H1 (cell line): Measurements from ENCODE around the gene MEX3C. TPM values are rescaled to one million over a fixed set of nuclear protein-coding genes. Genes with fewer than 3 reads are reported as not detected.

Source experiments
- CTCF ChIA-PET: fragments of 300-600 bp; sonication (Branson Sonifier 250); formaldehyde crosslinking; loops from one replicate; lab custom pipeline; 2021; ENCODE audit not compliant: partially characterized antibody; lab: Charles Lee
- POLR2A ChIA-PET: fragments of 300-600 bp; sonication (Branson Sonifier 250); formaldehyde crosslinking; loops from one replicate; lab custom pipeline; 2021; ENCODE audit warnings: inconsistent platforms; ENCODE audit not compliant: partially characterized antibody; lab: Charles Lee
- DNase-seq, 2 experiments: peaks; one replicate each; pipeline versions ENCODE4 v3.0.0 to v3.0.0-alpha.2; 2010 to 2022; ENCODE audit warnings: low spot score in 2 of 2, low read depth in 1 of 2, mixed read lengths in 1 of 2
- FAIRE-seq: peaks from 2 replicates; lab custom pipeline; 2011; peaks lifted over from hg19 to GRCh38; lab: Jason Lieb, UNC
- H2AFZ ChIP-seq: 2 replicates; pipeline ENCODE4 v1.8.1; 2012; ENCODE audit warnings: low read length, inconsistent platforms
- H2AK5ac ChIP-seq: 2 replicates; pipeline ENCODE4 v1.6.1; 2013; ENCODE audit warnings: low read depth, low read length
- H2BK120ac ChIP-seq: replicated peaks from 2 replicates; pipeline ENCODE3; 2013; ENCODE audit warnings: low read depth, low read length, inconsistent platforms
- H2BK12ac ChIP-seq: 2 replicates; pipeline ENCODE4 v1.6.1; 2013; ENCODE audit warnings: low read depth, low read length
- H2BK15ac ChIP-seq: 2 replicates; pipeline ENCODE4 v1.6.1; 2013; ENCODE audit warnings: low read length
- H2BK20ac ChIP-seq: 2 replicates; pipeline ENCODE4 v1.6.1; 2013; ENCODE audit warnings: low read length
- H2BK5ac ChIP-seq: 2 replicates; pipeline ENCODE4 v1.6.1; 2013; ENCODE audit warnings: low read depth, low read length
- H3K14ac ChIP-seq: 2 replicates; pipeline ENCODE4 v1.6.1; 2013; ENCODE audit warnings: inconsistent platforms; ENCODE audit not compliant: insufficient read length
- H3K18ac ChIP-seq: 2 replicates; pipeline ENCODE4 v1.6.1; 2013; ENCODE audit warnings: low read length; ENCODE audit errors: extremely low read depth
- H3K23ac ChIP-seq: 2 replicates; pipeline ENCODE4 v1.6.1; 2013; ENCODE audit warnings: inconsistent platforms; ENCODE audit not compliant: insufficient read length
- H3K23me2 ChIP-seq: 2 replicates; pipeline ENCODE4 v1.6.1; 2013; ENCODE audit warnings: low read depth, low read length
- H3K27ac ChIP-seq: 2 replicates; pipeline ENCODE4 v1.6.1; 2011; ENCODE audit warnings: low read depth, low read length, inconsistent platforms
- H3K27me3 ChIP-seq, 4 experiments: replicated peaks in 1 of 4; 1 replicate in 1 of 4; 2 replicates in 3 of 4; pipeline versions ENCODE4 v1.6.1 to v1.8.1; 2011 to 2013; ENCODE audit warnings: low read length in 3 of 4, mild to moderate bottlenecking in 3 of 4, inconsistent platforms in 2 of 4, mixed read lengths in 2 of 4, moderate library complexity in 1 of 4; ENCODE audit not compliant: control insufficient read depth in 3 of 4, insufficient read depth in 3 of 4; ENCODE audit errors: extremely low read depth in 1 of 4
- H3K36me3 ChIP-seq, 4 experiments: 2 replicates each; pipeline versions ENCODE4 v1.6.1 to v1.8.1; 2011 to 2013; ENCODE audit warnings: mild to moderate bottlenecking in 4 of 4, low read length in 3 of 4, moderate library complexity in 2 of 4, control low read depth in 1 of 4, inconsistent platforms in 1 of 4; ENCODE audit not compliant: insufficient read depth in 4 of 4, control insufficient read depth in 2 of 4
- H3K4ac ChIP-seq: replicated peaks from 2 replicates; pipeline ENCODE3; 2013; ENCODE audit warnings: low read length, low read depth, mixed read lengths, inconsistent platforms; ENCODE audit not compliant: insufficient read length
- H3K4me1 ChIP-seq, 4 experiments: replicated peaks in 1 of 4; 1 replicate in 1 of 4; 2 replicates in 3 of 4; pipeline versions ENCODE4 v1.6.1 to v1.8.1; 2011 to 2013; ENCODE audit warnings: low read length in 3 of 4, inconsistent platforms in 2 of 4, mixed read lengths in 1 of 4; ENCODE audit not compliant: insufficient read depth in 4 of 4, control insufficient read depth in 3 of 4
- H3K4me2 ChIP-seq, 2 experiments: 2 replicates each; pipeline versions ENCODE4 v1.6.1 to v1.8.1; 2011 to 2013; ENCODE audit warnings: low read depth in 2 of 2, low read length in 2 of 2, control low read depth in 1 of 2, inconsistent platforms in 1 of 2, mild to moderate bottlenecking in 1 of 2; ENCODE audit not compliant: insufficient read depth in 1 of 2
- H3K4me3 ChIP-seq, 4 experiments: fragments of 200-600, 300-600 bp in 1 of 4; sonication (generic), shearing (Covaris generic), sonication (Bioruptor Twin) in 1 of 4; 2 replicates each; pipeline versions ENCODE4 v1.5.1 to v1.8.1; 2011 to 2016; ENCODE audit warnings: low read length in 4 of 4, low read depth in 3 of 4, control low read depth in 2 of 4, inconsistent platforms in 2 of 4, mild to moderate bottlenecking in 2 of 4, mixed read lengths in 1 of 4, moderate library complexity in 1 of 4; ENCODE audit not compliant: insufficient read depth in 2 of 4; ENCODE audit errors: extremely low read depth in 1 of 4
- H3K56ac ChIP-seq: replicated peaks from 2 replicates; pipeline ENCODE3; 2013; ENCODE audit warnings: low read depth, mild to moderate bottlenecking, mixed read lengths, low read length, inconsistent platforms; ENCODE audit not compliant: insufficient read length
- H3K79me1 ChIP-seq: 2 replicates; pipeline ENCODE4 v1.6.1; 2013; ENCODE audit warnings: low read depth, low read length, control low read depth
- H3K79me2 ChIP-seq, 2 experiments: 2 replicates each; pipeline versions ENCODE4 v1.6.1 to v1.8.1; 2012 to 2013; ENCODE audit warnings: low read length in 2 of 2, mild to moderate bottlenecking in 2 of 2, inconsistent platforms in 1 of 2; ENCODE audit not compliant: insufficient read depth in 2 of 2, control insufficient read depth in 1 of 2
- H3K9ac ChIP-seq, 4 experiments: replicated peaks in 1 of 4; 1 replicate in 1 of 4; 2 replicates in 3 of 4; pipeline versions ENCODE4 v1.6.1 to v1.8.1; 2011 to 2013; ENCODE audit warnings: low read depth in 3 of 4, low read length in 3 of 4, control low read depth in 2 of 4, mild to moderate bottlenecking in 2 of 4, moderate library complexity in 2 of 4, inconsistent platforms in 1 of 4; ENCODE audit errors: extremely low read depth in 1 of 4
- H3K9me3 ChIP-seq, 2 experiments: 2 replicates each; pipeline versions ENCODE4 v1.6.1 to v1.8.1; 2012 to 2013; ENCODE audit warnings: mild to moderate bottlenecking in 2 of 2, moderate library complexity in 2 of 2, control low read depth in 1 of 2, inconsistent platforms in 1 of 2, low read depth in 1 of 2, low read length in 1 of 2, mixed read lengths in 1 of 2; ENCODE audit not compliant: insufficient read depth in 2 of 2
- H4K20me1 ChIP-seq, 2 experiments: replicated peaks in 1 of 2; 2 replicates each; pipeline versions ENCODE3 to v1.8.1; 2011 to 2013; ENCODE audit warnings: inconsistent platforms in 2 of 2, low read length in 2 of 2, mild to moderate bottlenecking in 1 of 2; ENCODE audit not compliant: insufficient read depth in 2 of 2, control insufficient read depth in 1 of 2
- H4K5ac ChIP-seq: 2 replicates; pipeline ENCODE4 v1.6.1; 2013; ENCODE audit warnings: low read length, low read depth, mixed read lengths, inconsistent platforms; ENCODE audit not compliant: insufficient read length
- H4K8ac ChIP-seq: 2 replicates; pipeline ENCODE4 v1.8.0; 2013; ENCODE audit warnings: mild to moderate bottlenecking, moderate library complexity, low read length, inconsistent platforms; ENCODE audit not compliant: insufficient read depth; ENCODE audit errors: extremely low read depth
- H4K91ac ChIP-seq: replicated peaks from 2 replicates; pipeline ENCODE3; 2013; ENCODE audit warnings: low read length, mixed read lengths, inconsistent platforms; ENCODE audit not compliant: insufficient read length
- ATF2 ChIP-seq: IDR thresholded peaks from 2 replicates; pipeline ENCODE4 v1.6.1; 2012; ENCODE audit warnings: low read length, inconsistent platforms
- CREB1 ChIP-seq: IDR thresholded peaks from 2 replicates; pipeline ENCODE4 v1.6.1; 2012; ENCODE audit warnings: inconsistent platforms
- E2F6 ChIP-seq: IDR thresholded peaks from 2 replicates; pipeline ENCODE4 v1.6.1; 2012; ENCODE audit warnings: inconsistent platforms
- EZH2 ChIP-seq: fragments of 200-600 bp; sonication (generic); IDR thresholded peaks from 2 replicates; pipeline ENCODE4 v1.7.1; 2012; ENCODE audit warnings: low read depth, mild to moderate bottlenecking, moderate library complexity, low read length, inconsistent platforms; ENCODE audit not compliant: severe bottlenecking
- FOSL1 ChIP-seq: IDR thresholded peaks from 2 replicates; pipeline ENCODE4 v1.6.1; 2011; ENCODE audit warnings: mild to moderate bottlenecking, low read depth, low read length, moderate library complexity; ENCODE audit not compliant: insufficient read depth
- HDAC6 ChIP-seq: IDR thresholded peaks from one replicate; pipeline ENCODE4 v1.7.1; 2012; ENCODE audit warnings: low read depth, mild to moderate bottlenecking, inconsistent platforms, low read length, moderate library complexity
- KDM1A ChIP-seq: fragments of 200-600, 300-600 bp; sonication (generic); IDR thresholded peaks from 2 replicates; pipeline ENCODE4 v1.7.1; 2016; ENCODE audit warnings: mild to moderate bottlenecking, low read length, borderline replicate concordance
- NRF1 ChIP-seq: IDR thresholded peaks from 2 replicates; pipeline ENCODE4 v1.6.1; 2011; ENCODE audit warnings: mild to moderate bottlenecking, low read depth, low read length, improper control_type of control experiment
- POLR2A ChIP-seq, 2 experiments: IDR thresholded peaks; 1 replicate in 1 of 2; 2 replicates in 1 of 2; pipeline ENCODE4 v1.6.1; 2011; ENCODE audit warnings: low read depth in 2 of 2, low read length in 2 of 2, mild to moderate bottlenecking in 2 of 2; ENCODE audit errors: control extremely low read depth in 1 of 2
- RBBP5 ChIP-seq: IDR thresholded peaks from 2 replicates; pipeline ENCODE4 v1.7.1; 2012; ENCODE audit warnings: low read depth, mild to moderate bottlenecking, inconsistent platforms, low read length, moderate library complexity, borderline replicate concordance
- RNF2 ChIP-seq: fragments of 200-900, 300-1000 bp; sonication (generic); IDR thresholded peaks from 2 replicates; pipeline ENCODE4 v1.7.1; 2016; ENCODE audit warnings: borderline replicate concordance, low read depth, mild to moderate bottlenecking, antibody characterized with exemption, low read length; ENCODE audit not compliant: poor library complexity, severe bottlenecking; ENCODE audit errors: missing control alignments
- SRF ChIP-seq: IDR thresholded peaks from 2 replicates; pipeline ENCODE4 v1.6.1; 2011; ENCODE audit warnings: mild to moderate bottlenecking, low read depth, low read length, moderate library complexity
- polyA plus RNA-seq, 7 experiments: library from polyadenylated mRNA; depleted of rRNA in 3 of 7; stranded (reverse) in 5 of 7; unstranded in 2 of 7; fragments of >200 nt in 5 of 7; fragments of 200-250 nt in 2 of 7; gene quantifications; 1 replicate in 5 of 7; 2 replicates in 1 of 7; 4 replicates in 1 of 7; pipeline versions ENCODE4 v1.2.1 to v1.2.3, GENCODE V29; 2011 to 2013; ENCODE audit warnings: missing spikeins in 2 of 7, mixed read lengths in 2 of 7
- total RNA-seq: library from RNA; stranded (reverse); fragmentation: NEBNext Ultra II Directional; extraction: Animal tissue kit (Norgen Biotek cat#: 25700); gene quantifications from 2 replicates; pipeline ENCODE4 v1.2.1, GENCODE V29; 2021

Gene MEX3C
- total and polyA plus RNA-seq, 2 of the 8 experiments (the other 6 are each of a cell fraction or from before 2014, with no cell fraction given) = 48.2 to 103 TPM

- Histone ChIP-seq H3K56ac (no peak overlapping the region), H3K36me3 (peaks cover 0 to 1% (median 0%) of the 10 kb centered on the region in 4 experiments; a peak in 2 of 8 replicates), H2AK5ac (no peak overlapping the region), H3K9ac (no peak overlapping the region), H3K14ac (no peak overlapping the region), H3K79me1 (no peaks in the 10 kb centered on the region), H2BK15ac (no peak overlapping the region), H3K9me3 (no peaks in the 10 kb centered on the region), H3K27me3 (peaks cover 0 to 1% (median 0%) of the 10 kb centered on the region in 4 experiments; a peak in 3 of 7 replicates), H3K4me3 (no peak overlapping the region), H2BK20ac (no peak overlapping the region), H2AFZ (no peak overlapping the region), H3K23me2 (no peaks in the 10 kb centered on the region; the same call in 1 of the 2 replicates), H3K4me1 (peaks cover 4 to 14% (median 12%) of the 10 kb centered on the region in 4 experiments), H3K23ac (no peak overlapping the region), H4K8ac (no peak overlapping the region), H2BK120ac (no peak overlapping the region), H3K4ac (no peak overlapping the region), H3K18ac (no peak overlapping the region), H4K5ac (no peak overlapping the region), H3K79me2 (peaks cover 0 to 16% of the 10 kb centered on the region in 2 experiments; a peak in 2 of 4 replicates), H4K20me1 (no peaks in the 10 kb centered on the region), H2BK12ac (no peak overlapping the region), H3K27ac (no peak overlapping the region), H3K4me2 (no peak overlapping the region), H2BK5ac (no peak overlapping the region), H4K91ac (no peak overlapping the region)
- ChIA-PET POLR2A (interaction anchor here (1.6 to 6.3 kb wide), 2 partner anchors 9 to 27 kb away, joined by 3 to 55 read pairs; partner anchors contain the start of gene MEX3C), CTCF (interaction anchor here (1.8 kb wide), 1 partner anchor 9 kb away, joined by 8 read pairs; no protein-coding TSS in a partner anchor)
- FAIRE-seq = no peak
- DNase-seq = no peak
- no peak for TF ChIP-seq RBBP5
- no peak for TF ChIP-seq RNF2
- TF ChIP-seq EZH2 = no peak
- no peak for TF ChIP-seq SRF
- TF ChIP-seq E2F6 = no peak
- TF ChIP-seq HDAC6 = no peak
- TF ChIP-seq CREB1 = no peak
- TF ChIP-seq ATF2 = no peak
- no peak for TF ChIP-seq FOSL1
- TF ChIP-seq KDM1A = no peak
- no peak for TF ChIP-seq POLR2A (IDR thresholded peaks at IDR 0.05; ENCODE audit: control extremely low read depth in 1 of 2, low read depth in 2 of 2, low read length in 2 of 2)
- TF ChIP-seq NRF1 = no peak
These were observed 27.8 kb downstream of the MEX3C start for GRCh38 chr18:51169731-51170130.
